Left ventricle myocardium inferior (tissue), 1 donor: ENCODE results near the gene IER5. TPM values are rescaled to one million over a fixed set of nuclear protein-coding genes. Genes with fewer than 3 reads are reported as not detected.
"Not testable (repeated sequence)": the region's sequence is repeated elsewhere in the genome, so short reads cannot be mapped to it uniquely, and the experiment has no call there.

Experiments used
- DNase-seq: peaks from one replicate; pipeline ENCODE4 v3.0.0-alpha.2; 2020
- H3K27ac ChIP-seq: fragments of 200-600 bp; replicated peaks from 2 replicates; pipeline ENCODE4 v1.8.0; 2021
- H3K27me3 ChIP-seq: fragments of 200-600 bp; 2 replicates; pipeline ENCODE4 v1.8.0; 2021; ENCODE audit warnings: low read depth
- H3K36me3 ChIP-seq: fragments of 200-600 bp; 2 replicates; pipeline ENCODE4 v1.8.0; 2021
- H3K4me1 ChIP-seq: fragments of 200-600 bp; 2 replicates; pipeline ENCODE4 v1.8.0; 2021
- H3K4me3 ChIP-seq: fragments of 200-600 bp; 2 replicates; pipeline ENCODE4 v1.8.0; 2021; ENCODE audit warnings: mild to moderate bottlenecking, moderate library complexity
- H3K9me3 ChIP-seq: fragments of 200-600 bp; replicated peaks from 2 replicates; pipeline ENCODE4 v1.8.0; 2021
- CTCF ChIP-seq: fragments of 200-600 bp; IDR thresholded peaks from 2 replicates; pipeline ENCODE4 v1.8.0; 2021; ENCODE audit warnings: antibody characterized with exemption, mild to moderate bottlenecking, borderline replicate concordance
- intact Hi-C: fragments of 100-400 bp; cut with micrococcal nuclease; formaldehyde crosslinking; loops from one replicate; pipeline ENCODE4 v1.11.0; 2022
- long read RNA-seq: library from polyadenylated mRNA; unstranded; transcript quantifications from one replicate; pipeline ENCODE4 v2.0.0, GENCODE V29; 2021
- total RNA-seq: library from RNA; stranded (reverse); fragmentation: NEBNext Ultra II Directional; extraction: Animal tissue kit (Norgen Biotek cat#: 25700); gene quantifications from one replicate; pipeline ENCODE4 v1.2.1, GENCODE V29; 2021
- donor health status: DM: no; HTN: yes; CAD: no; lungs with severe emphysema.

IER5 gene
- total RNA-seq: 22.1 TPM
- long read RNA-seq, full-length matches to known transcripts: 77 of 77 reads
- long read RNA-seq, partial matches to known transcripts: 0 of 77 reads
- long read RNA-seq, other reads (novel, unspliced or antisense): 0 of 77 reads

- no peak for TF ChIP-seq CTCF
- Histone ChIP-seq H3K27me3 (no peaks in the 10 kb centered on the region), H3K4me1 (peaks cover 57% of the 10 kb centered on the region), H3K36me3 (peaks cover 7% of the 10 kb centered on the region), H3K27ac (peak within 1 kb of the TSS; percentile 96), H3K9me3 (no peaks in the 10 kb centered on the region), H3K4me3 (peak within 1 kb of the TSS; percentile 81)
- peak; percentile 95 for DNase-seq
- intact Hi-C loops: no loop called here
These were observed at the start of gene IER5 for GRCh38 chr1:181088079-181089016. Gene IER5 (plus strand): TSS chr1:181088700. CDS start chr1:181088903, 203 bp downstream.

GRCh38 chr1:181040284-181040865 is 48.1 kb upstream of the IER5 start:
- Histone ChIP-seq H3K9me3 (no peaks in the 10 kb centered on the region), H3K36me3 (no peaks in the 10 kb centered on the region), H3K27me3 (no peaks in the 10 kb centered on the region), H3K27ac (no peak overlapping the region), H3K4me3 (no peak overlapping the region), H3K4me1 (peaks cover 25% of the 10 kb centered on the region)
- TF ChIP-seq CTCF: no peak
- intact Hi-C loops: loop anchor here (5.0 kb wide), 1 partner anchor 42 kb away; no protein-coding TSS in a partner anchor
- no peak for DNase-seq

GRCh38 chr1:181043025-181043888 is 45.2 kb upstream of the IER5 start:
- Histone ChIP-seq H3K27me3 (no peaks in the 10 kb centered on the region), H3K4me1 (peaks cover 12% of the 10 kb centered on the region), H3K4me3 (no peak overlapping the region), H3K36me3 (no peaks in the 10 kb centered on the region), H3K9me3 (no peaks in the 10 kb centered on the region), H3K27ac (no peak overlapping the region)
- TF ChIP-seq CTCF: no peak
- no peak for DNase-seq
- intact Hi-C loops: loop anchor here (5.0 kb wide), 1 partner anchor 39 kb away; no protein-coding TSS in a partner anchor

GRCh38 chr1:181044449-181044966 is 44.0 kb upstream of the IER5 start:
- H3K36me3 ChIP-seq: no peaks in the 10 kb centered on the region
- peaks cover 12% of the 10 kb centered on the region for H3K4me1 ChIP-seq
- no peaks in the 10 kb centered on the region for H3K27me3 ChIP-seq
- H3K27ac ChIP-seq: no peak overlapping the region
- no peak overlapping the region for H3K4me3 ChIP-seq
- intact Hi-C loops: loop anchor here (5.0 kb wide), 1 partner anchor 38 kb away; no protein-coding TSS in a partner anchor
- TF ChIP-seq CTCF: no peak
- no peak for DNase-seq
- H3K9me3 ChIP-seq: no peaks in the 10 kb centered on the region

GRCh38 chr1:181045946-181046345 is 42.6 kb upstream of the IER5 start:
- H3K4me3 ChIP-seq, H3K27me3 ChIP-seq, H3K4me1 ChIP-seq, H3K9me3 ChIP-seq, H3K27ac ChIP-seq, intact Hi-C loops, H3K36me3 ChIP-seq, DNase-seq: not testable (repeated sequence)
